T-helper 17 cell (primary cell): ENCODE measurements around the gene FOXL1. TPM values are rescaled to one million over a fixed set of nuclear protein-coding genes. Genes with fewer than 3 reads are reported as not detected.

Experiments
- ATAC-seq: fragments of 150-1000 bp; cut with Tn5 transposase; 2 replicates; pipeline ENCODE4 v1.10.0; 2021; ENCODE audit warnings: mild to moderate bottlenecking, moderate library complexity
- DNase-seq, 3 donors: peaks; one replicate each; pipeline versions ENCODE4 v3.0.0 to v3.0.0-alpha.2; 2020 to 2021
- H3K9me3 ChIP-seq: one replicate; pipeline ENCODE4 v1.7.0; 2013; ENCODE audit warnings: low read length, mild to moderate bottlenecking; ENCODE audit not compliant: control insufficient read depth, poor library complexity, severe bottlenecking
- H3K27ac Mint-ChIP-seq: one replicate; pipeline ENCODE4 v1.8.0; 2022; ENCODE audit warnings: mild to moderate bottlenecking, moderate library complexity, mixed read lengths
- H3K27me3 Mint-ChIP-seq: one replicate; pipeline ENCODE4 v1.8.0; 2022; ENCODE audit warnings: mixed read lengths
- H3K36me3 Mint-ChIP-seq: one replicate; pipeline ENCODE4 v1.8.0; 2022; ENCODE audit warnings: low read depth, mixed read lengths
- H3K4me1 Mint-ChIP-seq: one replicate; pipeline ENCODE4 v1.8.0; 2022; ENCODE audit warnings: mild to moderate bottlenecking, mixed read lengths
- H3K4me3 Mint-ChIP-seq: one replicate; pipeline ENCODE4 v1.8.0; 2022; ENCODE audit warnings: mild to moderate bottlenecking, moderate library complexity, mixed read lengths
- total RNA-seq, 4 donors: library from RNA in 2 of 4; stranded (reverse) in 2 of 4; gene quantifications; one replicate each; pipeline ENCODE4 v1.2.3 and lab custom pipeline; 2022 to 2026

Gene FOXL1
- total RNA-seq, 2 donors from 2014 or later, result 0.13 TPM; not detected in 1

DNA sequence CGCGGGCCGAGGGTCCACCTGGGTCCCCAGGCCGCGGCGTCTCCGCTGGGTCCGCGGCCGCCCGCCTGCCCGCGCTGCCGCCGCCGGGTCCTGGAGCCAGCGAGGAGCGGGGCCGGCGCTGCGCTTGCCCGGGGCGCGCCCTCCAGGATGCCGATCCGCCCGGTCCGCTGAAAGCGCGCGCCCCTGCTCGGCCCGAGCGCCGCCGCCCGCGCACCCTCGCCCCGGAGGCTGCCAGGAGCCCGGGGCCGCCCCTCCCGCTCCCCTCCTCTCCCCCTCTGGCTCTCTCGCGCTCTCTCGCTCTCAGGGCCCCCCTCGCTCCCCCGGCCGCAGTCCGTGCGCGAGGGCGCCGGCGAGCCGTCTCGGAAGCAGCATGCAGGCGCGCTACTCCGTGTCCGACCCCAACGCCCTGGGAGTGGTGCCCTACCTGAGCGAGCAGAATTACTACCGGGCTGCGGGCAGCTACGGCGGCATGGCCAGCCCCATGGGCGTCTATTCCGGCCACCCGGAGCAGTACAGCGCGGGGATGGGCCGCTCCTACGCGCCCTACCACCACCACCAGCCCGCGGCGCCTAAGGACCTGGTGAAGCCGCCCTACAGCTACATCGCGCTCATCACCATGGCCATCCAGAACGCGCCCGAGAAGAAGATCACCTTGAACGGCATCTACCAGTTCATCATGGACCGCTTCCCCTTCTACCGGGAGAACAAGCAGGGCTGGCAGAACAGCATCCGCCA, 11.2 kb upstream of the FOXL1 start:
- Mint-ChIP-seq H3K36me3 (peaks cover 2% of the 10 kb centered on the region), H3K4me1 (peaks cover 9% of the 10 kb centered on the region), H3K27ac (no peak overlapping the region), H3K4me3 (peak overlapping the region; percentile 50), H3K27me3 (peaks cover 69% of the 10 kb centered on the region)
- ATAC-seq, result no peak
- H3K9me3 ChIP-seq, result no peaks in the 10 kb centered on the region
- DNase-seq, result no peak

DNA sequence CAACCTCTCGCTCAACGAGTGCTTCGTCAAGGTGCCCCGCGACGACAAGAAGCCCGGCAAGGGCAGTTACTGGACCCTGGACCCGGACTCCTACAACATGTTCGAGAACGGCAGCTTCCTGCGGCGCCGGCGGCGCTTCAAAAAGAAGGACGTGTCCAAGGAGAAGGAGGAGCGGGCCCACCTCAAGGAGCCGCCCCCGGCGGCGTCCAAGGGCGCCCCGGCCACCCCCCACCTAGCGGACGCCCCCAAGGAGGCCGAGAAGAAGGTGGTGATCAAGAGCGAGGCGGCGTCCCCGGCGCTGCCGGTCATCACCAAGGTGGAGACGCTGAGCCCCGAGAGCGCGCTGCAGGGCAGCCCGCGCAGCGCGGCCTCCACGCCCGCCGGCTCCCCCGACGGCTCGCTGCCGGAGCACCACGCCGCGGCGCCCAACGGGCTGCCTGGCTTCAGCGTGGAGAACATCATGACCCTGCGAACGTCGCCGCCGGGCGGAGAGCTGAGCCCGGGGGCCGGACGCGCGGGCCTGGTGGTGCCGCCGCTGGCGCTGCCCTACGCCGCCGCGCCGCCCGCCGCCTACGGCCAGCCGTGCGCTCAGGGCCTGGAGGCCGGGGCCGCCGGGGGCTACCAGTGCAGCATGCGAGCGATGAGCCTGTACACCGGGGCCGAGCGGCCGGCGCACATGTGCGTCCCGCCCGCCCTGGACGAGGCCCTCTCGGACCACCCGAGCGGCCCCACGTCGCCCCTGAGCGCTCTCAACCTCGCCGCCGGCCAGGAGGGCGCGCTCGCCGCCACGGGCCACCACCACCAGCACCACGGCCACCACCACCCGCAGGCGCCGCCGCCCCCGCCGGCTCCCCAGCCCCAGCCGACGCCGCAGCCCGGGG, 10.4 kb upstream of the FOXL1 start:
- peak overlapping the region; percentile 50 for H3K4me3 Mint-ChIP-seq
- peaks cover 2% of the 10 kb centered on the region for H3K36me3 Mint-ChIP-seq
- DNase-seq, result no peak

DNA sequence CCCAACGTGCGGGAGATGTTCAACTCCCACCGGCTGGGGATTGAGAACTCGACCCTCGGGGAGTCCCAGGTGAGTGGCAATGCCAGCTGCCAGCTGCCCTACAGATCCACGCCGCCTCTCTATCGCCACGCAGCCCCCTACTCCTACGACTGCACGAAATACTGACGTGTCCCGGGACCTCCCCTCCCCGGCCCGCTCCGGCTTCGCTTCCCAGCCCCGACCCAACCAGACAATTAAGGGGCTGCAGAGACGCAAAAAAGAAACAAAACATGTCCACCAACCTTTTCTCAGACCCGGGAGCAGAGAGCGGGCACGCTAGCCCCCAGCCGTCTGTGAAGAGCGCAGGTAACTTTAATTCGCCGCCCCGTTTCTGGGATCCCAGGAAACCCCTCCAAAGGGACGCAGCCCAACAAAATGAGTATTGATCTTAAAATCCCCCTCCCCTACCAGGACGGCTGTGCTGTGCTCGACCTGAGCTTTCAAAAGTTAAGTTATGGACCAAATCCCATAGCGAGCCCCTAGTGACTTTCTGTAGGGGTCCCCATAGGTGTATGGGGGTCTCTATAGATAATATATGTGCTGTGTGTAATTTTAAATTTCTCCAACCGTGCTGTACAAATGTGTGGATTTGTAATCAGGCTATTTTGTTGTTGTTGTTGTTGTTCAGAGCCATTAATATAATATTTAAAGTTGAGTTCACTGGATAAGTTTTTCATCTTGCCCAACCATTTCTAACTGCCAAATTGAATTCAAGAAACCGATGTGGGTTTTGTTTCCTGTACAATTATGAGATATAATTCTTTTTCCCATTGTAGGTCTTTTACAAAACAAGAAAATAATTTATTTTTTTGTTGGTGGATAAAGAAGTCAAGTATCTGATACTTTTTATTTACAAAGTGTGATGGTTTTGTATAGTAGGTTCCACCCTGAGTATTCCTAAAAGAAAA, 9.4 kb upstream of the FOXL1 start:
- Mint-ChIP-seq H3K27me3 (peaks cover 72% of the 10 kb centered on the region), H3K36me3 (peaks cover under 1% of the 10 kb centered on the region), H3K27ac (peak overlapping the region; percentile 6), H3K4me1 (peaks cover 6% of the 10 kb centered on the region), H3K4me3 (peak overlapping the region; percentile 67)
- ATAC-seq (no peak), DNase-seq (no peak)
- no peaks in the 10 kb centered on the region for H3K9me3 ChIP-seq

More for the DNA sequence above, 10.4 kb upstream of the FOXL1 start:
- no peak for ATAC-seq
- Mint-ChIP-seq H3K27ac (no peak overlapping the region), H3K4me1 (peaks cover 9% of the 10 kb centered on the region), H3K27me3 (peaks cover 71% of the 10 kb centered on the region)
- no peaks in the 10 kb centered on the region for H3K9me3 ChIP-seq

DNA sequence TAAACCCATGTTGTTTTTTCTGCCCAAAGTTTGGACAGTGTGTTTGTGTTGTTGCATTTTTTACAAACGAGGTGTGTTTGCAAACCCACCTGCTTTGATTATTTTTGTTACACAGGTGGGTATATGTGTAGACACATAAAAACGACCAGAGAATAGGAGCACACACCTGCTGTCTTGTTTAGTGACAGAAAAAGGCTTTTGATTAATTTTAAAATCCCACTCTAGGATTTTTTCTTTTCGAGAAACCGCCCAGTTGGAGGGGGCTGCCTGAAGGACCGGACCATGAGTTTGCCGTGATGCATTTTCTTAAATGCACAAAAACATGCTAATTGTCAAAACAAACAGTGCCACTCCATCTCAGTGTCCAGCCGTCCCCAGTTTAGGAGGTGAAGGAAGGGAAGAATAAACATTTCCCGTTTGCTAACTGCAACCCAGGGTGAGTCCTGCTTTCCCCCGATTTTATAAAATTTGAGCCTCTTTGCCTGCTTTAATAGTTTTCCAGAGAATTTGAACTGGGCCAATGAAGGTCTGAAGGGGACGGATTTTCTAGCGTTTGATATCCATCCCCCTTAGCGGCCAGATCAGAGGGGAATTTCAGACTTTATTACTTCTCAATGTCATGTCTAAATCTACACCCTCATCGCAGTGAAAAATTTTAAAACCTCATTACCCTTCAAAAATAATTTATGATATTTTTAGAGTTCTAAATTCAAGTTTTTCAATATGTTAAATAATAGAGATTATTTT, 8.5 kb upstream of the FOXL1 start:
- ATAC-seq (no peak), DNase-seq (no peak)
- peaks cover 72% of the 10 kb centered on the region for H3K27me3 Mint-ChIP-seq
- H3K9me3 ChIP-seq, result no peaks in the 10 kb centered on the region
- peaks cover 5% of the 10 kb centered on the region for H3K4me1 Mint-ChIP-seq
- H3K27ac Mint-ChIP-seq, result peak overlapping the region; percentile 6
- no peak overlapping the region for H3K4me3 Mint-ChIP-seq
- H3K36me3 Mint-ChIP-seq, result no peaks in the 10 kb centered on the region

DNA sequence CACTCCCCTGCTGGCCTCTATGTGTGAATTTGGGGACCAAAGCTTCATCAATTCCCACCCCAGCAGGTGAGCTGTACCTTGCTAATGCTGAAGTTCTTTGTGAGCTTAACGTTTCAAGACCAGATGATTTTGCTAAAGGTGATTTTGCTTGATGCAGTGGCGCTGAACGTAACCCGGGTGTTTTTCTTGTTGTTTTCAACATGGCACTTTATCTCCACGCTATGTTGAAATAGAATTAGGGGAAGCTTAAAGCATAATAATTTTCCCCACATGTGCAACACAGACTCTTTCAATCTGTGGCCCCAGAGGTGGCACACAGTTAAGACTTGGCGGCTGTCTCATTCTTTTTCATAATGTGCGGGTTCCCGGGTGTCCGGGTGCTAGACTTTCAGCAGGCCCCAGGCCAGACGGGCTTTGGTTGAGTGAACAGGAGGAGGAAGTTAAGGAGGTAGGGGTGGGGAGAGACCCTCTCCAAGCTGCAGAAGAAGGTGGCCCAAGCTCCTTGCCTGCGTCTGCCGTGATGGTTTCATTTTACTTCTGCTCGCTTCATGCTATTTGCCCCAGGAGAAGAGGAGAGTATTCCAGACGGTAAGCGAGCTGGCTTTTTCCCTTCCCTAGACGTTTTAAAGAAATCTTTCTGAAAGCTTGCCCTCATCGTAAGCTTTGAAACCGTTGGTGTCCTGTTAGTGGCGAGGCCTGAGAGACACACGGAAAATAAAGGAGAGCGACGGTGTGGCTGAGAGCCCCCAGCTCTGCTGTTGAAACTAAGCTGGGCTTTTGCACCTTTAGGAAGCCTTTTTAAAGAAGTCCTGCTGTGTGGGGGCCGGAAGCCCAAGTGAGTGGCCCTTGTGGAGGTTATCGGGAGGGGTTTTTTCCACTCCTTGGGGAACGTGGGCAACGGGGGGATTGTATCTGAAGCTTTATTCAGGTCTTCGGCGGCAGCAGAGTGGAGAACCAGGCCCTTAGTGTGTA, 7.5 kb upstream of the FOXL1 start:
- H3K9me3 ChIP-seq, result no peaks in the 10 kb centered on the region
- DNase-seq (no peak), ATAC-seq (no peak)
- Mint-ChIP-seq H3K4me1 (peaks cover 2% of the 10 kb centered on the region), H3K27ac (no peak overlapping the region), H3K27me3 (peaks cover 72% of the 10 kb centered on the region), H3K4me3 (no peak overlapping the region), H3K36me3 (no peaks in the 10 kb centered on the region)

DNA sequence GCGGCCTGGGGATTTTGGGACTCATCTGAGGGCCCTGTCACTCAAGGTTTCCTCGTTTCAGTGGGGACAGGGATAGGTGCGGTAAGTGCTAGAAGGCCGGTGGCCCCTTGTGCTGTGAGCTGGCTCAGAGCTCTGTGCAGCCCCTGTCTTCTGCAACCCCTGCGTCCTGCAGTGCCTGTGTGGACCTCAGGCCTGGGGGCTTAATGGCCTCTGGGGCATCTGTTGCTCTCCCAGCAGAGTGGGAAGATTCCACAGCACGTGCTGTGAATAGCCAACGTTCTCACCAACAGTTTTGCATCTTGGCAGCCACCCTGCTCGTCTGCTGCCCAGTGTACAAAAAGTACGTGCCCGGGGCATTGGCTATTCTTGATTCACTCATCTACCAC, 6.8 kb upstream of the FOXL1 start:
- H3K4me3 Mint-ChIP-seq, result no peak overlapping the region
- peaks cover 5% of the 10 kb centered on the region for H3K4me1 Mint-ChIP-seq
- DNase-seq (no peak), ATAC-seq (no peak)
- H3K36me3 Mint-ChIP-seq, result no peaks in the 10 kb centered on the region
- no peak overlapping the region for H3K27ac Mint-ChIP-seq
- H3K27me3 Mint-ChIP-seq, result peaks cover 77% of the 10 kb centered on the region
- H3K9me3 ChIP-seq, result no peaks in the 10 kb centered on the region

DNA sequence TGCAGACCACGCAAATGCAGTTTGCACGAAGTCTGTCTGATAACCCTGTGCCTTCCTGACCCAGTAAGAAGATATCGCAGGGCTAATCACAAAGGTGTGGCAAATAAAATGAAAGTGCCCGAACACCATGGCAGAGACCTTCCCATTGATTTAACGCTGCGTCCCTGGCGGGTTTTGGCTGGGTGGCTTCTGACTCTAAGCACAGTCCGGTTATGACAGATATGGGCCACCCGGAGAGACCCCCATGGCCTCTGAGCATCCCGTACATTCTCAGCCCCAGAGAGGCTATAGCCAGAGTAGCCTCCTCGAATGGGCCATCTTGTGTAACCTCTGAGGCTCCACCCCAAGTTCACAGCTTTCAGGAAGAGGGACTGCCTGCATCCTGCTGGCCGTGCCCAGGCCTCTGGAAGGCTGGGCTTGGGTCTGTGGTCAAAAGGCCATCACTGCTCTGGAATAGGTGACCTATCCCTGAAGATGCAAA, 6.3 kb upstream of the FOXL1 start:
- no peaks in the 10 kb centered on the region for H3K9me3 ChIP-seq
- H3K27me3 Mint-ChIP-seq, result peaks cover 82% of the 10 kb centered on the region
- no peak for ATAC-seq
- no peaks in the 10 kb centered on the region for H3K36me3 Mint-ChIP-seq
- no peak overlapping the region for H3K4me3 Mint-ChIP-seq
- peaks cover 5% of the 10 kb centered on the region for H3K4me1 Mint-ChIP-seq
- no peak overlapping the region for H3K27ac Mint-ChIP-seq
- DNase-seq, result no peak

DNA sequence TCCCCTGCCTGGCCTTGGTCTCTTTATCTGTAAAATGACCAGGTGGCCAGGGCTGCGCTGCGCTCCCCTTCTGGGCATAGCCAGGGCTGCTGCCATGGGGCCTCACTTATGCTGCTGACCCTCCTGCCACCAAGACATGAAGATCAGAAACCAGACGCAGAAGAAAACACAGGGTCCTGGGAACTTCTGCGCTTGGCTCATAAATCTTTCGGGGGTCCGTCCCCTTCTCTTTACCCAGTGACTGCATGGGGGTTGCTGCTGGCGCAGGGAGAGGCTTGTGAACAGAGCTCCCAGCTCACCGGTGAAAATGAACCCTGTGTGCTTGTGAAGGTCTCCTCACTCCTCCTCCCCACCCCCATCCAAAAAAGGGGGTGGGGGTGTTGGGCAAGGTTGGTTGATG, 5.7 kb upstream of the FOXL1 start:
- Mint-ChIP-seq H3K4me1 (peaks cover 3% of the 10 kb centered on the region), H3K4me3 (no peak overlapping the region), H3K36me3 (no peaks in the 10 kb centered on the region), H3K27ac (no peak overlapping the region), H3K27me3 (peaks cover 88% of the 10 kb centered on the region)
- H3K9me3 ChIP-seq, result no peaks in the 10 kb centered on the region
- DNase-seq (no peak), ATAC-seq (no peak)

DNA sequence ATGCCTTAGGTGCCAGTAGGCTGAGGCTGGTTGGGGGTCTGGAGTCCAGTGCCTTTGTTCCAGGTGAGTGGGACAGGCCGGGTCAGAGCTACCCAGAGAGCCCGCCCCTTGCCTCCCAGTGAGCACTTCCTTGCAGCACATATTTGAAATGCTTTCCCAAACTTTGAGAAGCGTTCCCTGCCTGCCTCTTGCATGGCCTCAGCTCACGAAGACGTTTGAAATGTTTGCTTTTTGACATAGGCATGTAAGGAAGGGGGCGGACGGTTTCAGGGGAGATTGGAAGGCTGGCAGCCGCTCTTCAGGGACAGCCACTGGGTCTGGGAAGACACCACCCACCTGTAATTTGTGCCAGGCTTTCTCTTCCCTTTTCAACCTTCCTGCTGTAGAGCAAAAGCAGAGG, 5.1 kb upstream of the FOXL1 start:
- no peak for ATAC-seq
- Mint-ChIP-seq H3K27me3 (peaks cover 94% of the 10 kb centered on the region), H3K4me1 (peaks cover 5% of the 10 kb centered on the region), H3K4me3 (no peak overlapping the region), H3K27ac (no peak overlapping the region), H3K36me3 (peaks cover 3% of the 10 kb centered on the region)
- DNase-seq, result no peak
- no peaks in the 10 kb centered on the region for H3K9me3 ChIP-seq

DNA sequence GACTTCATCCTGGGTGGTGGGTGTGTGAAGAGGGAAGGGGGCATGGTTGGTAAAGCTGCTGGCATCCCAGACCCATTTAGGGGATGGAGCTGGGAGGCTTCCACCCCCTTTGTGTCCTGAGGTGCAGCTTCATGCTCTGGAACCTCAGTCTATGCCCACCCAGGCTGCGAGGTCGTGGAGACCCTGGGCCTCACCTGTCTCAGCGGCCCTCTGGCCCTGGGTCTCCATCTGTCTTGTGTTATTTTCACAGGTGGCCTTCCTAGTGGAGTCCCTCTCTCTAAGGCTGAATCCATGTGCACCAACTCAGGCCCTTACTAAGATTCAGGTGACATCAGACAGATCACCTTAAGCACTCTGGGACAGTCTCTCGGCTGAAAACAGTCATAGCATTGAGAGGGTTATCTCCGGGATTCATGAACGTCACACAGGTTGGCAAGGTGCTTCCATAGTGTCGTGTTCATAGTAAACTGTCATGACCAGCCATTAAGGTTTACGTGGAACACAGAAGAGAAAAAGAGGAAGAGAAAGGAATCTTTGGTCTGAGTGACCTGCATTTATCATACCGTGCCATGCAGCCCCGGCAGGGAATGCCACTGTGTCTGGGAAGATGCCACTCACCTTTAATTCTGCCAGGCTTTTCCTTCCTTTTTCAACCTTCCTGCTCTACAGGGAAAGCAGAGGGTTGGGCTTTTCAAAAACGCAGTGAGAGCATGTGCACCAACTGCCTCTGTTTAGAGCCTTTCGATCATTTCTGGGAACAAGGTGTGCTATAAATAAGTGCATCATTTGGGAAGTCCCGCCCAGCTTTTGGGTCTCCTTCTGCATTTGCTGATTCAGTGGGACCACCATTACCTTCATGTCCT, 4.5 kb upstream of the FOXL1 start:
- ATAC-seq (no peak), DNase-seq (no peak)
- no peaks in the 10 kb centered on the region for H3K9me3 ChIP-seq
- Mint-ChIP-seq H3K36me3 (peaks cover 4% of the 10 kb centered on the region), H3K4me1 (peaks cover 7% of the 10 kb centered on the region), H3K27ac (no peak overlapping the region), H3K27me3 (peaks cover 98% of the 10 kb centered on the region), H3K4me3 (no peak overlapping the region)

DNA sequence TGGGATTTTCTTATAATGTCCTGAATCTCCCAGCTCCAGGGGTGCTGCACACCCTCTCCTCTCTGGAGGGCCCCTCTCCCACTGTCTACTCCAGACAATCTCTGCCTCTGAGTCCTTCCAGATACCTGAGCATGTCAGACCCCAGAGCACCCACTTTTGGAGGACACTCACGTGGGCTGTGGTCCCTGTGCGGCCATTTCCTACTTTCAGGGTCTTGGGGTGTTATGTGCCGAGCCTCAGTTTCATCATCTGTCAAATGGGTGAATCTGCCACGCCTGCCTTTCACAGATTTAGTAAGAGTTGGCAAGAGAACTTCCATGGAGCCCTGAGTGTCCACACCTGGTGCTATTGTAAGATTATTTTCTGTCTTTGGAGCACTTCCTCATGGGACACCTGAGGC, 3.7 kb upstream of the FOXL1 start:
- no peak for DNase-seq
- Mint-ChIP-seq H3K27ac (no peak overlapping the region), H3K4me3 (no peak overlapping the region), H3K4me1 (peaks cover 7% of the 10 kb centered on the region), H3K36me3 (peaks cover 4% of the 10 kb centered on the region), H3K27me3 (peaks cover 94% of the 10 kb centered on the region)
- H3K9me3 ChIP-seq, result no peaks in the 10 kb centered on the region
- no peak for ATAC-seq
